HepG2 (cell line): Measurements from ENCODE around the gene FAM181A. TPM values are rescaled to one million over a fixed set of nuclear protein-coding genes. Genes with fewer than 3 reads are reported as not detected.

Experiments used
- BRD4 ChIP-seq: sonication (generic); formaldehyde crosslinking; IDR thresholded peaks from 2 replicates; pipeline ENCODE4 v1.4.0; 2020; ENCODE audit warnings: missing genetic modification reagents
- CC2D1A ChIP-seq: sonication (generic); formaldehyde crosslinking; IDR thresholded peaks from 2 replicates; pipeline ENCODE4 v1.8.1; 2023; ENCODE audit warnings: mild to moderate bottlenecking, missing genetic modification reagents
- CCDC6 ChIP-seq: sonication (generic); formaldehyde crosslinking; IDR thresholded peaks from 2 replicates; pipeline ENCODE4 v1.8.1; 2022; ENCODE audit warnings: mild to moderate bottlenecking, missing genetic modification reagents, moderate library complexity
- DNMT3B ChIP-seq: conservative IDR thresholded peaks from 2 replicates; pipeline ENCODE4 v1.6.1; 2016; ENCODE audit warnings: missing biosample characterization, control low read depth
- ELF3 ChIP-seq: IDR thresholded peaks from 2 replicates; pipeline ENCODE4 v1.6.1; 2016; ENCODE audit warnings: missing genetic modification reagents, missing compliant biosample characterization
- GPN1 ChIP-seq: sonication (generic); formaldehyde crosslinking; IDR thresholded peaks from 2 replicates; pipeline ENCODE4 v1.5.1; 2020; ENCODE audit warnings: missing genetic modification reagents, borderline replicate concordance
- GZF1 ChIP-seq: sonication (generic); formaldehyde crosslinking; IDR thresholded peaks from 2 replicates; pipeline ENCODE4 v1.5.1; 2020; ENCODE audit warnings: mild to moderate bottlenecking, missing genetic modification reagents
- HDAC2 ChIP-seq: sonication (generic); formaldehyde crosslinking; IDR thresholded peaks from 2 replicates; pipeline ENCODE4 v1.4.0; 2020; ENCODE audit warnings: missing genetic modification reagents
- HMG20A ChIP-seq: IDR thresholded peaks from 2 replicates; pipeline ENCODE4 v1.6.1; 2016; ENCODE audit warnings: borderline replicate concordance
- HOXA9 ChIP-seq: sonication (generic); formaldehyde crosslinking; IDR thresholded peaks from 2 replicates; pipeline ENCODE4 v1.8.1; 2022; ENCODE audit warnings: missing genetic modification reagents, mild to moderate bottlenecking, moderate library complexity, borderline replicate concordance
- JDP2 ChIP-seq: sonication (generic); formaldehyde crosslinking; IDR thresholded peaks from 2 replicates; pipeline ENCODE4 v1.8.1; 2022; ENCODE audit warnings: missing genetic modification reagents, borderline replicate concordance
- NFYB ChIP-seq: sonication (generic); formaldehyde crosslinking; IDR thresholded peaks from 2 replicates; pipeline ENCODE4 v1.4.0; 2020; ENCODE audit warnings: missing genetic modification reagents
- ONECUT2 ChIP-seq: sonication (generic); formaldehyde crosslinking; IDR thresholded peaks from 2 replicates; pipeline ENCODE4 v1.4.0; 2020; ENCODE audit warnings: missing genetic modification reagents
- POGZ ChIP-seq: sonication (generic); formaldehyde crosslinking; IDR thresholded peaks from 2 replicates; pipeline ENCODE4 v1.4.0; 2020; ENCODE audit warnings: mild to moderate bottlenecking, missing genetic modification reagents
- SAFB2 ChIP-seq: sonication (generic); formaldehyde crosslinking; IDR thresholded peaks from 2 replicates; pipeline ENCODE4 v1.5.1; 2020; ENCODE audit warnings: missing genetic modification reagents, low read depth, mild to moderate bottlenecking, borderline replicate concordance
- SNRNP70 ChIP-seq: fragments of 200-400 bp; formaldehyde crosslinking; IDR thresholded peaks from 2 replicates; pipeline ENCODE4 v1.6.1; 2017; ENCODE audit warnings: mild to moderate bottlenecking, low read depth, low read length, moderate library complexity
- TMF1 ChIP-seq: sonication (generic); formaldehyde crosslinking; IDR thresholded peaks from 2 replicates; pipeline ENCODE4 v1.8.1; 2022; ENCODE audit warnings: low read depth, missing genetic modification reagents
- ZNF142 ChIP-seq: sonication (generic); formaldehyde crosslinking; IDR thresholded peaks from 2 replicates; pipeline ENCODE4 v1.4.0; 2020; ENCODE audit warnings: missing genetic modification reagents
- ZNF44 ChIP-seq: sonication (generic); formaldehyde crosslinking; IDR thresholded peaks from 2 replicates; pipeline ENCODE4 v1.5.1; 2020; ENCODE audit warnings: mild to moderate bottlenecking, missing genetic modification reagents
- ZNF512 ChIP-seq: sonication (generic); formaldehyde crosslinking; IDR thresholded peaks from 2 replicates; pipeline ENCODE4 v1.4.0; 2020; ENCODE audit warnings: mild to moderate bottlenecking, missing genetic modification reagents
- ZNF720 ChIP-seq: sonication (generic); formaldehyde crosslinking; IDR thresholded peaks from 2 replicates; pipeline ENCODE4 v1.4.0; 2020; ENCODE audit warnings: missing genetic modification reagents
- ZNF766 ChIP-seq: sonication (generic); formaldehyde crosslinking; IDR thresholded peaks from 2 replicates; pipeline ENCODE4 v1.5.0; 2020; ENCODE audit warnings: missing genetic modification reagents, borderline replicate concordance
- polyA plus RNA-seq, 8 experiments: library from polyadenylated mRNA; depleted of rRNA in 3 of 8; stranded (reverse) in 7 of 8; unstranded in 1 of 8; fragments of >200 nt; fragmentation: Illumina TruSeq in 4 of 8; extraction: Trizol in 4 of 8; gene quantifications; 2 replicates each; pipeline versions ENCODE4 v1.2.1 to v1.2.3, GENCODE V29; 2011 to 2016; ENCODE audit warnings: low read depth in 4 of 8, missing spikeins in 1 of 8, mixed read lengths in 1 of 8; ENCODE audit not compliant: insufficient read depth in 1 of 8
- total RNA-seq, 5 experiments: library from RNA; depleted of rRNA; stranded (reverse); fragments of >200 nt; fragmentation: Illumina TruSeq; extraction: Trizol; gene quantifications; 2 replicates each; pipeline ENCODE4 v1.2.3, GENCODE V29; 2016; ENCODE audit warnings: low read depth in 1 of 5

The FAM181A gene
- total and polyA plus RNA-seq, 2 of the 13 experiments (the other 11 are each of a cell fraction or from before 2014, with no cell fraction given): 1.1 to 1.5 TPM

GRCh38 chr14:93902619-93903307, 24.4 kb upstream of the FAM181A start (continued):
- TF ChIP-seq POGZ: peak; percentile 53; the same call in 1 of the 2 replicates
- no peak for TF ChIP-seq TMF1 (CRISPR knock-in tag)
- peak; percentile 71; the same call in 1 of the 2 replicates for TF ChIP-seq ZNF766 (CRISPR knock-in tag)
- TF ChIP-seq ONECUT2 (CRISPR knock-in tag): no peak
- TF ChIP-seq DNMT3B: 0 out of 2 replicates have a peak, but pooled peaks have one; percentile 57
- TF ChIP-seq ZNF142: peak; percentile 59; the same call in 1 of the 2 replicates
- 0 out of 2 replicates have a peak, but pooled peaks have one; percentile 59 for TF ChIP-seq SAFB2 (CRISPR knock-in tag)
- TF ChIP-seq GPN1 (CRISPR knock-in tag): no peak
- TF ChIP-seq HMG20A: peak; percentile 71
- no peak for TF ChIP-seq ZNF720 (CRISPR knock-in tag)
- TF ChIP-seq NFYB (CRISPR knock-in tag): no peak
- TF ChIP-seq ELF3: peak; percentile 41; the same call in 1 of the 2 replicates
- TF ChIP-seq JDP2 (CRISPR knock-in tag): no peak
- TF ChIP-seq CCDC6 (CRISPR knock-in tag): no peak; the same call in 1 of the 2 replicates
- no peak for TF ChIP-seq BRD4 (CRISPR knock-in tag)
- no peak for TF ChIP-seq HOXA9 (CRISPR knock-in tag)
- TF ChIP-seq HDAC2: peak; percentile 68; the same call in 1 of the 2 replicates
- TF ChIP-seq ZNF44 (CRISPR knock-in tag): peak; percentile 61; the same call in 1 of the 2 replicates
- TF ChIP-seq ZNF512: no peak
- TF ChIP-seq SNRNP70: no peak
- no peak for TF ChIP-seq CC2D1A
- TF ChIP-seq GZF1: no peak
